GM12873 (cell line): ENCODE results near the gene TNS3.

Source experiments
- CTCF ChIP-seq: IDR thresholded peaks from 2 replicates; pipeline ENCODE4 v1.5.1; 2012; ENCODE audit warnings: low read depth, mild to moderate bottlenecking, moderate library complexity, low read length, control low read depth; ENCODE audit not compliant: insufficient read depth; ENCODE audit errors: missing control alignments

Gene TNS3

GRCh38 chr7:47492716-47493325 is 89.1 kb downstream of the TNS3 start:
- TF ChIP-seq CTCF: no peak

- TF ChIP-seq CTCF: no peak
Measured at GRCh38 chr7:47490501-47491265, 91.2 kb downstream of the TNS3 start.

GRCh38 chr7:47489624-47490023 is 92.3 kb downstream of the TNS3 start:
- TF ChIP-seq CTCF: no peak

GRCh38 chr7:47488969-47489342 is 93.0 kb downstream of the TNS3 start:
- TF ChIP-seq CTCF: no peak

GRCh38 chr7:47488201-47488968 is 93.5 kb downstream of the TNS3 start:
- no peak for TF ChIP-seq CTCF

- no peak for TF ChIP-seq CTCF
Measured at GRCh38 chr7:47485640-47486435, 96.1 kb downstream of the TNS3 start.
